ENCODE results near the gene TUBAL3.
A peak's percentile ranks its signal among the peaks of the same experiment; 100 is the strongest.

The TUBAL3 gene

DNA sequence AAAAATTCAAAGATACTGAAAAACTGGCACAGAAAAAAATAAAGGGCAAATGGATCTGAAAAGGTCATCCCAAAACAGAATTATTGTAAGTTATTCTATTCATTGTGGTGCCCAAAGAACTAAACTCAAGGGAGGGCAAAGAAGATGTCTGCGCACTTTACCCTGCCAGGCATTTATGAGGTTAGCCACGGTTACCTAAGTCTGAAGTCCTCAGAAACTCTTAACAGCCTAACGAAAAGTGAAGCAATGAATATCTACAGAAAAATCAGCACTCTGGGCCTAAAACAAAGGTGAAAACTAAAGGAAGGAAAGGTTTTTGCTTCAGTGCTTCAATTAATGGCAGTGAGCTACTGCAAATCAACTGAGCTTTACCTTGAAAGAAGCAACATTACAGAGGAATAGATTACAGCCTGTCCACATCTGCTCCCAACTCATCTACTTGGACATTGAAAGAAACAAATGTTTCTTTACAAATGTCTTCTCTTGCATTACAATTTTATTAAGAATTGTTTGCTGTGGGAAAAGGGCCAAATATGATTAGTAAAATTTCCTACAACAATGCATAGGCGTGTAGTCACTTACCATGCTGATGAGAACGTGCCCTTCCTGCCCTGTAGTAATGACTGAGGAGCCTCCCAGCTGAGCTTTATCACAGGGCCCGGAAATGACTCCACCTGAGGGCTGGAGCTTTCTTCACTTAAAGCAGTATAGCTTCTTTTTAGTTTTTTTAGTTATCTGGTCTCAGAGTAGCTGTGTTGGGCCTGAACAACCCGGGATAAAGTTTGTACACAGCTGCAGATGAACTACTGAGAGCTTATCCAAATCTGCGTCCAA, at the start of gene TUBAL3:
Gene TUBAL3, minus strand, starts transcription at position 621 of the 834 bp plus-strand sequence. Its CDS starts 36 bp downstream, at position 585.
- H3K9me3 ChIP-seq (ENCODE audit: control insufficient read depth, insufficient read depth, low read length): peaks cover 12% of the 10 kb centered on the region
- H3K4me1 ChIP-seq (ENCODE audit: control insufficient read depth, insufficient read depth, low read length): no peaks in the 10 kb centered on the region
- H3K9ac ChIP-seq (ENCODE audit: low read depth, low read length): no peak within 1 kb of the TSS
- no peak within 1 kb of the TSS for H3K4me3 ChIP-seq (ENCODE audit: low read depth, low read length)
- no peaks in the 10 kb centered on the region for H3K36me3 ChIP-seq (ENCODE audit: control insufficient read depth, insufficient read depth, low read length)
- H3K27ac ChIP-seq (ENCODE audit: low read depth, low read length): no peak within 1 kb of the TSS
- no peaks in the 10 kb centered on the region for H3K27me3 ChIP-seq (ENCODE audit: control insufficient read depth, insufficient read depth, low read length)

DNA sequence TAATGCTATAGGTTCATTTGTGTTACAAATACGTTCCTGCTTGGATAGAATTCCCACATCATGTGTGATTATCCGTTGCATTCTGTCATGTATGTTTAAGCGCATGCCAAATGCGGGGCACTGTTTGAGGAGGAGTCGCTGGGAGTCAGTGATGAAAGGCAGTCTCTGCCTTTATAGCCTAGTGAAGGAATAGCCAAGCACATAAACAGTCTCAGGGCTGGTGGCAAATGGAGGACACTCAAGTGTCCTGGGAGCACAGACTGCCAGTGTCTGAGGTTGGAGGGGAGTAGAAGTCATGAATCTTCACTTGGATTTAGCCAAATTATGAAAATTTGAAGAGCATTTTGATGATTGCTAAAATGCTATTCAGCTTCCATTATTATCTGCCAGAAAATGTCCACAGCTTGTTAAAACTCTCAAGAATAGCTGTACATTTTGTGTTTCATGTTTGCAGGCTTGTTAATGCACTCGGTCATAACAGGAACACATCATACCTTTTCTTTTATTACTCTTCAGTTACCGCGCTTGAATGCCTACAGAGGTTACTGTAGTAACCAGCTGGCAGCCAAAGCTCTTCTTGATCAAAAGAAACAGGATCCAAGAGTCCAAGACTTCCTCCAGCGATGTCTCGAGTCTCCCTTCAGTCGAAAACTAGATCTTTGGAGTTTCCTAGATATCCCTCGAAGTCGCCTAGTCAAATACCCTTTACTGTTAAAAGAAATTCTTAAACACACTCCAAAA, 49.3 kb upstream of the TUBAL3 start:
- no peak overlapping the region for H3K27ac ChIP-seq (ENCODE audit: low read depth, low read length)
- H3K9me3 ChIP-seq (ENCODE audit: control insufficient read depth, insufficient read depth, low read length): no peaks in the 10 kb centered on the region
- H3K36me3 ChIP-seq (ENCODE audit: control insufficient read depth, insufficient read depth, low read length): peaks cover 75% of the 10 kb centered on the region
- no peak overlapping the region for H3K9ac ChIP-seq (ENCODE audit: low read depth, low read length)
- H3K4me3 ChIP-seq (ENCODE audit: low read depth, low read length): no peak overlapping the region
- H3K27me3 ChIP-seq (ENCODE audit: control insufficient read depth, insufficient read depth, low read length): no peaks in the 10 kb centered on the region
- H3K4me1 ChIP-seq (ENCODE audit: control insufficient read depth, insufficient read depth, low read length): peaks cover 21% of the 10 kb centered on the region

DNA sequence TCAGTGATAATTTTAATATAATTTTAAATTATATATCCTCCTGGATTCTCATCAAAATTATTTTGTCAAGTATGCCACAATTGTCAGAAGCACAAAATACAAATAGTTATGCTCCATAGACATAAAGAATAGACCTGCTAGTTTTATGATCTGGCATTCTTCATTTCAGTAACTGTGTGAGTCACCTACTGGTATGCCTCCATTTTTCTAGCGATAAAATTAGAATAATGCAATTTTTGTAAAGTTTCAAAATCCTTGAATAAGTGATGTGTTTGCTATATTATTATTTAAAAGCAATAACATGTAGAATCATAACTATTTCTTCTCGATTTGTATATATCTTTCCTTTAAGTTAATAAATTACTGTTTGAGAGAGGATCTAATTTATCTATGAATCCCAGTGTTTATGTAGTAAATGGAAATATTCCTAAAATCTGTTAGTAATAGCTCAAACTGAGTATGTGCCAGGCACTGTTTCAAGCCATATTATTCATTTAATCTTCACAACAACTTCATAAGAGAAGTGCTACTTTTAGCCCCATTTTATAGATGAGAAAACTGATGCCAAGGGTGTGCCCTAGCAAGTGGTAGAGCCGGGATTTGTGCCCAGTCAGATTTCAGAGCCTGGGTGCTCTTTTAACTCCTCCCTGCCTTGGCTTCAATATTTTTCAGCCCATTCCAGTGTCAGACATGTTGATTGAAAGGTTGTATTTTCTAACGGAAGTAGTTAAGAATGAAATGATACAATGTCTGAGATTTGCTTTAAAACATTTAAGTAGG, 46.2 kb upstream of the TUBAL3 start:
- Histone ChIP-seq H3K27me3 (ENCODE audit: control insufficient read depth, insufficient read depth, low read length) (no peaks in the 10 kb centered on the region), H3K27ac (ENCODE audit: low read depth, low read length) (no peak overlapping the region), H3K9me3 (ENCODE audit: control insufficient read depth, insufficient read depth, low read length) (no peaks in the 10 kb centered on the region), H3K4me3 (ENCODE audit: low read depth, low read length) (no peak overlapping the region), H3K4me1 (ENCODE audit: control insufficient read depth, insufficient read depth, low read length) (peaks cover 47% of the 10 kb centered on the region), H3K36me3 (ENCODE audit: control insufficient read depth, insufficient read depth, low read length) (peaks cover 44% of the 10 kb centered on the region), H3K9ac (ENCODE audit: low read depth, low read length) (no peak overlapping the region)

DNA sequence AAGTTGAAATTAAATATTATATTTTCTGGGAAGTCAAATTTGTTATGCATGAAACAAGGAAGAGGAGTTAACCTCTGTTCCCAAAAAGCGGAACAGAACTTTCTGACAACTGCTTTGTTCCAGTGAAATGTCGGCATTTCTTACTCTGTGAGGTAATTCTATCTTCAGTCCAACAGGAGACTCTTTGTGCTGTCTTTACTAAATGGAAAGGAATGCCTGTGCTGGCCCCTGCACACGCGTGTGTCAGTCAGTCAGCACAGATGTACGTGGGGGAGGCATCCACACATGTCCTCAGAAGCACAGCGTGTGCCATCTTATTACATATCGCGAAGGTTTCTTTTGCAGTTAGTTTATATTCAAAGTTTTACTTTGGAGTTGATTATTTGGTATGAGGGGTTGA, 45.2 kb upstream of the TUBAL3 start:
- Histone ChIP-seq H3K4me1 (ENCODE audit: control insufficient read depth, insufficient read depth, low read length) (peaks cover 47% of the 10 kb centered on the region), H3K9me3 (ENCODE audit: control insufficient read depth, insufficient read depth, low read length) (no peaks in the 10 kb centered on the region), H3K9ac (ENCODE audit: low read depth, low read length) (no peak overlapping the region), H3K27me3 (ENCODE audit: control insufficient read depth, insufficient read depth, low read length) (no peaks in the 10 kb centered on the region), H3K27ac (ENCODE audit: low read depth, low read length) (no peak overlapping the region), H3K36me3 (ENCODE audit: control insufficient read depth, insufficient read depth, low read length) (peaks cover 38% of the 10 kb centered on the region), H3K4me3 (ENCODE audit: low read depth, low read length) (peak overlapping the region; percentile 54; the same call in 1 of the 2 replicates)

DNA sequence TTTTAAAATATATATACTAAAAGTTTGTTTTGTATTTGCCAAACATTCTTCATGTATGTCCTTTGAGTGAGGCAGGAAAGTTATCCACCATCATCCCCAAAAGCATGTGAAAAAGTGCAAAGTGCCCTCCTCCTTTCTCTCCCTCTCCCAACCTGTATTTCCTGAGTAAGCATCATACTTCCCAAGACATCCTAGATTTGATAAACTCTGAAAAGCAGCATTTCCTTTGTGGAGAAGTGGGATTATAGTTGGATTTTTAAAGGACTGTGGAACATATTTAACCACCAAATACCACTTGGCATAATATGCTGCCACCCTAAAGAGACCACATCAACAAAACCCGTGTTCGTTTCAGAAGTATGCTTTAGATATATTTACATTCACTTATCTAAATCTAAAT, 44.6 kb upstream of the TUBAL3 start:
- no peaks in the 10 kb centered on the region for H3K27me3 ChIP-seq (ENCODE audit: control insufficient read depth, insufficient read depth, low read length)
- H3K4me3 ChIP-seq (ENCODE audit: low read depth, low read length): peak overlapping the region; percentile 54; the same call in 1 of the 2 replicates
- H3K9ac ChIP-seq (ENCODE audit: low read depth, low read length): no peak overlapping the region
- no peak overlapping the region for H3K27ac ChIP-seq (ENCODE audit: low read depth, low read length)
- peaks cover 33% of the 10 kb centered on the region for H3K36me3 ChIP-seq (ENCODE audit: control insufficient read depth, insufficient read depth, low read length)
- H3K4me1 ChIP-seq (ENCODE audit: control insufficient read depth, insufficient read depth, low read length): peaks cover 47% of the 10 kb centered on the region
- H3K9me3 ChIP-seq (ENCODE audit: control insufficient read depth, insufficient read depth, low read length): no peaks in the 10 kb centered on the region

DNA sequence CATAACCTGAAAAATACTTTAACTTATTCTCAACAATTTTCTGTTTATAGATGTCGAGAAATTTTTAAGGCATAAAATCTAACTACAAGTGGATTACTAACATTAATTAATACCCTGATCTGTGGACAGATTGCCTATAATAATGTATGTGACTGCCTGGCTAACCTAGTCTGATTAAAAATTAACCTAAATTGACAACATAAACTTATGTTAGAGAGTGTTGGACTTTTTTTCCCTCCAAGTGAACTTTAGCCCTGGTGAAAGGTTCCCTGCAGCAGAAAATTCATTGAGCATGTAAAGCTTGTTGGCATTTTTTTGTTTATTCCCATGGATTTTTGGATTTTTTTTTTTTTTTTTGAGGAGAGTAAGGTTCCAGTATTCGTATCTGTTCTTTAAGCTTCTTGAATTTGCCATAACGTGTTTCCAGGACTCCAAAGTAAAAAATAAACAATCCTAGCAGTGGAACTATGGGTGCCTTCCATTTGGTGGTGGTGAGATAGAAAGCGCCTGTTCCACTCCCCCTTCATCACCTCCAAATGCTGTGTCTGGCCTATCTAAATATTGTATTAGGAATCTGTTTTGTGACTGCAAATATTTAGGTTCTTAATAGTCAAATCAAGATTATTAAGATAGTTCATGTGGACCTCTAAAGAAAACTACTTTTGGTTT, 43.8 kb upstream of the TUBAL3 start:
- Histone ChIP-seq H3K27me3 (ENCODE audit: control insufficient read depth, insufficient read depth, low read length) (no peaks in the 10 kb centered on the region), H3K4me3 (ENCODE audit: low read depth, low read length) (peak overlapping the region; percentile 54), H3K4me1 (ENCODE audit: control insufficient read depth, insufficient read depth, low read length) (peaks cover 47% of the 10 kb centered on the region), H3K36me3 (ENCODE audit: control insufficient read depth, insufficient read depth, low read length) (peaks cover 26% of the 10 kb centered on the region), H3K9me3 (ENCODE audit: control insufficient read depth, insufficient read depth, low read length) (no peaks in the 10 kb centered on the region), H3K27ac (ENCODE audit: low read depth, low read length) (no peak overlapping the region), H3K9ac (ENCODE audit: low read depth, low read length) (no peak overlapping the region)

DNA sequence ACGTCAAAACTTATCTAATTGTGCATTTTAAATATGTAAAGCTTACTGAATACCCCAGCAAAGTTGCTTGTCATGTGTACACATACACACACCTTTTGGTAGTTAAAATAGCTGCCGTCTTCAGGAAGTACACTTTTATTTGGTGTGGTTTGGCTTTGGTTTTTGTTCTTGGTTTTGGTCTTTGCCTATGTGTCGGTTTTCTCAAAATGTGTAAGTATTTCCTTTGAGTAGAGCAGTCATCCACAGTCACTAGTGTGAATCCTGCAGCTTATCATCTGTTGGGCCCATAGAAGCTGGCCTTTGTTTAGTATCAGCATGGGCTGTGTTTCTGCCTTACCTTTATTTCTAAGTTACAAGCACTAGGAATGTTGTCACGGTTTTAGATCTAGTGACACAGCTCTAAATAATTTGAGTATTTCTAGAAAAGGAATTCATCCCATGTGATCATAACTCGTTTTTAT, 43.0 kb upstream of the TUBAL3 start:
- peak overlapping the region; percentile 33 for H3K9ac ChIP-seq (ENCODE audit: low read depth, low read length)
- H3K9me3 ChIP-seq (ENCODE audit: control insufficient read depth, insufficient read depth, low read length): no peaks in the 10 kb centered on the region
- H3K27ac ChIP-seq (ENCODE audit: low read depth, low read length): no peak overlapping the region
- peaks cover 47% of the 10 kb centered on the region for H3K4me1 ChIP-seq (ENCODE audit: control insufficient read depth, insufficient read depth, low read length)
- peak overlapping the region; percentile 54 for H3K4me3 ChIP-seq (ENCODE audit: low read depth, low read length)
- H3K36me3 ChIP-seq (ENCODE audit: control insufficient read depth, insufficient read depth, low read length): peaks cover 17% of the 10 kb centered on the region
- no peaks in the 10 kb centered on the region for H3K27me3 ChIP-seq (ENCODE audit: control insufficient read depth, insufficient read depth, low read length)

DNA sequence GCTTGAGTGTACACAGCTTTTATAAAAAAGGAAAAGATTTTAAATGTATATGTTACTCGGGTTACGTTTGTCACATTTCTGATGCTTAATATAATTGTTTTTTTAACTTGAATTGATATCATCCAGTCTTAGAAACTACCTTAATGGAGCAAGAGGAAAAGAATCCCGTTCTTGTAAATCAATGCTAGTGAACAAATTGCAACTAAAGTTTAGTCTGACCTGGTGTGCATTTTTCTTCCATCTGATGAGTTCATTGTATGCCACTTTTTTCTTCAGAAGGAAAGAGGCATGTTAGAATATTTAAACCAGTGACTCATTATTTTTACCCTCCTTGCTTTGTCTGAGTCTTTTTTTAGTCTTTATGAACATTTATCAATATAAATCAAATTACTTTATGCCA, 42.4 kb upstream of the TUBAL3 start:
- H3K36me3 ChIP-seq (ENCODE audit: control insufficient read depth, insufficient read depth, low read length): peaks cover 12% of the 10 kb centered on the region
- H3K9me3 ChIP-seq (ENCODE audit: control insufficient read depth, insufficient read depth, low read length): no peaks in the 10 kb centered on the region
- peaks cover 47% of the 10 kb centered on the region for H3K4me1 ChIP-seq (ENCODE audit: control insufficient read depth, insufficient read depth, low read length)
- no peaks in the 10 kb centered on the region for H3K27me3 ChIP-seq (ENCODE audit: control insufficient read depth, insufficient read depth, low read length)
- H3K27ac ChIP-seq (ENCODE audit: low read depth, low read length): no peak overlapping the region
- H3K9ac ChIP-seq (ENCODE audit: low read depth, low read length): peak overlapping the region; percentile 37
- peak overlapping the region; percentile 54 for H3K4me3 ChIP-seq (ENCODE audit: low read depth, low read length)

DNA sequence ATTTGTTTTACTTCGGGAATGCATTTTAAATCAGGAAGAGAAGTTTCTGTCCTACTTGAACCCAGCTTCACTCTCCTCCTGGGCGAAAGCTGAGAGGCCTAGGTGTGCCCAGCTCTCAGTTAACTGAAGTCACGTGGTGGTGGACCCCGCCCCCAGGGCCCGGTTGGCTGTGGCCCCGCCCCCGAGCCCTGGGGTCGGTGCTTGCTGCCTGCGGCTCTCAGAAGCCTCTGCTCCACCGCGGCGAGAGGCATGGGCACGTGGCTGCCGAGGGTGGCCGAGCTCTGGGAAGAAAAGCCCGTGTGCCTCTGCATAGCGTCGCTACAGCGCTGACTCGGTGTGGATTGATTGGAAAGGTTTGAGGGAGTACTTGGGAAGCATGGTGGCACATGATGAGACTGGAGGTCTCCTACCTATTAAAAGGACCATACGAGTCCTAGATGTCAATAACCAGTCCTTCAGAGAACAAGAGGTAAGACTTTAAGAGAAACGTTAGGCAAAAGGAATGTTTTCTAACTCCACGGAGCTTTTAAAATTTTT, 41.8 kb upstream of the TUBAL3 start:
- peak overlapping the region; percentile 37 for H3K9ac ChIP-seq (ENCODE audit: low read depth, low read length)
- no peaks in the 10 kb centered on the region for H3K27me3 ChIP-seq (ENCODE audit: control insufficient read depth, insufficient read depth, low read length)
- peaks cover 47% of the 10 kb centered on the region for H3K4me1 ChIP-seq (ENCODE audit: control insufficient read depth, insufficient read depth, low read length)
- H3K27ac ChIP-seq (ENCODE audit: low read depth, low read length): peak overlapping the region; percentile 30
- H3K4me3 ChIP-seq (ENCODE audit: low read depth, low read length): peak overlapping the region; percentile 54
- no peaks in the 10 kb centered on the region for H3K9me3 ChIP-seq (ENCODE audit: control insufficient read depth, insufficient read depth, low read length)
- H3K36me3 ChIP-seq (ENCODE audit: control insufficient read depth, insufficient read depth, low read length): peaks cover 6% of the 10 kb centered on the region; the same call in 1 of the 2 replicates

DNA sequence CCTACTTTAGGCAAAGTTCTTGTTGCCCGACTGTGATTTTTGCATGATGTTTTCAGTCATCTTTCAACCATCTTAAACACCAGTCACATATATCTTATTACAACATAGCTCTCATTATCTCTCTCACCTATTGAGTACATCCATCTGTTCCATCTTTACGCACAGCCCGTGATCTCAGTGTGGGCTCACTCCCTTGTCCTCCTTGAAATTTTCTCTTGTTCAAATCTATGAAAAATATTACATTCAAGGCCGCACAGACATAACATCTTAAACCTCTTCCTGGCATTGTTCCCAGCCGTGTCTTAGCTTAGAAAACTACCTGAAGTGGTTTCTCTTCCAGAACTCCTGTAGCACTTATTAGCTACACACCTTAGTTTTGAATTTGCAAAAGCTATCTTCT, 40.4 kb upstream of the TUBAL3 start:
- H3K4me3 ChIP-seq (ENCODE audit: low read depth, low read length): no peak overlapping the region
- H3K9me3 ChIP-seq (ENCODE audit: control insufficient read depth, insufficient read depth, low read length): no peaks in the 10 kb centered on the region
- H3K27ac ChIP-seq (ENCODE audit: low read depth, low read length): no peak overlapping the region
- H3K4me1 ChIP-seq (ENCODE audit: control insufficient read depth, insufficient read depth, low read length): peaks cover 37% of the 10 kb centered on the region
- peaks cover 5% of the 10 kb centered on the region; the same call in 1 of the 2 replicates for H3K36me3 ChIP-seq (ENCODE audit: control insufficient read depth, insufficient read depth, low read length)
- H3K9ac ChIP-seq (ENCODE audit: low read depth, low read length): no peak overlapping the region
- no peaks in the 10 kb centered on the region for H3K27me3 ChIP-seq (ENCODE audit: control insufficient read depth, insufficient read depth, low read length)
